HG02852 (cell line): ENCODE data around the gene CLTC.
"Not testable (repeated sequence)": the region's sequence is repeated elsewhere in the genome, so short reads cannot be mapped to it uniquely, and the experiment has no call there.

ENCODE experiments used
- ATAC-seq: cut with Tn5 transposase; IDR thresholded peaks from one replicate; pipeline ENCODE4 v1.9.1; 2021; ENCODE audit warnings: mild to moderate bottlenecking, moderate library complexity; ENCODE audit not compliant: unreplicated experiment

The CLTC gene

GRCh38 chr17:59619298-59620063 lies at the start of gene CLTC:
Gene CLTC (plus strand): TSS chr17:59619895. CDS start chr17:59620132, 237 bp downstream.
- ATAC-seq, result peak; percentile 79

GRCh38 chr17:59572301-59572924 lies 47.3 kb upstream of the CLTC start:
- ATAC-seq, result no peak

- ATAC-seq, result not testable (repeated sequence)
Observed at GRCh38 chr17:59584168-59584567, 35.5 kb upstream of the CLTC start.

GRCh38 chr17:59600169-59600568 lies 19.5 kb upstream of the CLTC start:
- no peak for ATAC-seq

- no peak for ATAC-seq
Observed at GRCh38 chr17:59601130-59601529, 18.6 kb upstream of the CLTC start.

- no peak for ATAC-seq
Observed at GRCh38 chr17:59607061-59607460, 12.6 kb upstream of the CLTC start.

- ATAC-seq, result no peak
Observed at GRCh38 chr17:59607817-59608403, 11.8 kb upstream of the CLTC start.

- no peak for ATAC-seq
Observed at GRCh38 chr17:59611503-59611902, 8.2 kb upstream of the CLTC start.

GRCh38 chr17:59616253-59616920 lies 3.3 kb upstream of the CLTC start:
- ATAC-seq, result no peak

- no peak for ATAC-seq
Observed at GRCh38 chr17:59617156-59617732, 2.5 kb upstream of the CLTC start.

GRCh38 chr17:59619035-59619297 lies 729 bp upstream of the CLTC start:
- ATAC-seq, result no peak

GRCh38 chr17:59620064-59620359 lies 317 bp downstream of the CLTC start:
- ATAC-seq, result no peak

- ATAC-seq, result no peak
Observed at GRCh38 chr17:59620518-59621259, 994 bp downstream of the CLTC start.

GRCh38 chr17:59621771-59622170 lies 2.1 kb downstream of the CLTC start:
- no peak for ATAC-seq

- no peak for ATAC-seq
Observed at GRCh38 chr17:59623151-59623550, 3.5 kb downstream of the CLTC start.

GRCh38 chr17:59626756-59627155 lies 7.1 kb downstream of the CLTC start:
- ATAC-seq, result no peak

GRCh38 chr17:59627274-59627673 lies 7.6 kb downstream of the CLTC start:
- no peak for ATAC-seq

GRCh38 chr17:59627770-59628171 lies 8.1 kb downstream of the CLTC start:
- ATAC-seq, result no peak

GRCh38 chr17:59629174-59629573 lies 9.5 kb downstream of the CLTC start:
- ATAC-seq, result no peak

- ATAC-seq, result no peak
Observed at GRCh38 chr17:59631276-59631675, 11.6 kb downstream of the CLTC start.

GRCh38 chr17:59632398-59632797 lies 12.7 kb downstream of the CLTC start:
- no peak for ATAC-seq
